HepG2 (cell line): ENCODE data around the gene LMNTD1. TPM values are rescaled to one million over a fixed set of nuclear protein-coding genes. Genes with fewer than 3 reads are reported as not detected.
A peak's percentile ranks its signal among the peaks of the same experiment; 100 is the strongest.

Experiments used
- ATAC-seq: fragments of 200-7000 bp; cut with Tn5 transposase; 3 replicates; pipeline ENCODE4 v1.9.1; 2020; ENCODE audit warnings: mild to moderate bottlenecking, moderate library complexity
- BruUV-seq: library from RNA; stranded (reverse); fragments of 400-500 nt; replicated peaks from 2 replicates; lab custom pipeline; 2021; lab: Mats Ljungman, UMichigan
- CTCF ChIA-PET: fragments of 300-600 bp; formaldehyde crosslinking; extraction: SDS; loops from one replicate; lab custom pipeline; 2021; ENCODE audit warnings: low total read pairs, inconsistent platforms, low intra/inter-chr PET ratio; lab: Yijun Ruan, JAX
- POLR2A ChIA-PET: fragments of 350-600 bp; sonication (Branson Sonifier 250); formaldehyde crosslinking; loops from one replicate; lab custom pipeline; 2020; ENCODE audit warnings: antibody characterized with exemption, inconsistent platforms; lab: Yijun Ruan, JAX
- DNase-seq: peaks from one replicate; pipeline ENCODE4 v3.0.0-alpha.2; 2015; ENCODE audit warnings: low spot score
- FAIRE-seq: peaks from 3 replicates; lab custom pipeline; 2011; peaks lifted over from hg19 to GRCh38; lab: Jason Lieb, UNC
- H2AFZ ChIP-seq: one replicate; pipeline ENCODE4 v1.6.1; 2011; ENCODE audit warnings: low read length, inconsistent platforms
- H3K27ac ChIP-seq: fragments of 300-600 bp; 3 replicates; pipeline ENCODE4 v1.8.0; 2011; ENCODE audit warnings: mixed run types, mild to moderate bottlenecking, mixed read lengths, low read length, inconsistent platforms; ENCODE audit not compliant: insufficient read depth; ENCODE audit errors: extremely low read length
- H3K27me3 ChIP-seq, 2 experiments: fragments of 200-600 bp in 1 of 2; 2 replicates in 1 of 2; 3 replicates in 1 of 2; pipeline versions ENCODE4 v1.6.0 to v1.8.0; 2011; ENCODE audit warnings: low read length in 2 of 2, mild to moderate bottlenecking in 2 of 2, moderate library complexity in 2 of 2, inconsistent platforms in 1 of 2; ENCODE audit not compliant: insufficient read depth in 2 of 2, control insufficient read depth in 1 of 2
- H3K36me3 ChIP-seq, 2 experiments: fragments of 200-600 bp in 1 of 2; replicated peaks in 1 of 2; 2 replicates in 1 of 2; 3 replicates in 1 of 2; pipeline versions ENCODE4 v1.5.1 to v1.8.0; 2011; ENCODE audit warnings: low read length in 2 of 2, inconsistent platforms in 1 of 2; ENCODE audit not compliant: insufficient read depth in 2 of 2, control insufficient read depth in 1 of 2
- H3K4me1 ChIP-seq: 2 replicates; pipeline ENCODE4 v1.5.1; 2012; ENCODE audit warnings: low read length, inconsistent platforms; ENCODE audit not compliant: insufficient read depth
- H3K4me2 ChIP-seq: 2 replicates; pipeline ENCODE4 v1.6.0; 2011; ENCODE audit warnings: low read depth, low read length, inconsistent platforms
- H3K4me3 ChIP-seq, 3 experiments: fragments of 200-600 bp in 1 of 3; sonication (generic), shearing (Covaris generic) in 1 of 3; replicated peaks in 1 of 3; 2 replicates each; pipeline ENCODE4 v1.5.1; 2011 to 2016; ENCODE audit warnings: low read length in 3 of 3, inconsistent platforms in 2 of 3, low read depth in 2 of 3, mild to moderate bottlenecking in 2 of 3, control low read depth in 1 of 3, mixed read lengths in 1 of 3; ENCODE audit not compliant: insufficient read depth in 1 of 3
- H3K79me2 ChIP-seq: one replicate; pipeline ENCODE4 v1.6.1; 2011; ENCODE audit warnings: low read length, inconsistent platforms; ENCODE audit not compliant: insufficient read depth
- H3K9ac ChIP-seq: 2 replicates; pipeline ENCODE4 v1.6.0; 2011; ENCODE audit warnings: mild to moderate bottlenecking, low read depth, low read length, inconsistent platforms; ENCODE audit not compliant: insufficient read depth
- H3K9me3 ChIP-seq: 2 replicates; pipeline ENCODE4 v1.5.1; 2012; ENCODE audit warnings: mild to moderate bottlenecking, low read length
- H4K20me1 ChIP-seq: 2 replicates; pipeline ENCODE4 v1.6.0; 2011; ENCODE audit warnings: inconsistent platforms, mild to moderate bottlenecking, low read length, moderate library complexity; ENCODE audit not compliant: insufficient read depth
- KMT2B ChIP-seq: IDR thresholded peaks from 2 replicates; pipeline ENCODE4 v1.6.1; 2016; ENCODE audit warnings: missing genetic modification reagents, missing compliant biosample characterization
- MAFK ChIP-seq, 2 experiments: IDR thresholded peaks in 1 of 2; conservative IDR thresholded peaks in 1 of 2; 2 replicates each; pipeline ENCODE4 v1.6.1; 2011; ENCODE audit warnings: improper control_type of control experiment in 2 of 2, low read length in 2 of 2
- SKI ChIP-seq: fragments of 450-650 bp; IDR thresholded peaks from one replicate; pipeline ENCODE4 v1.6.1; 2018; ENCODE audit warnings: mild to moderate bottlenecking; ENCODE audit not compliant: partially characterized antibody
- ZMAT3 ChIP-seq: sonication (generic); formaldehyde crosslinking; conservative IDR thresholded peaks from 2 replicates; pipeline ENCODE4 v1.7.0; 2021; ENCODE audit warnings: missing genetic modification reagents
- ZNF407 ChIP-seq: sonication (generic); formaldehyde crosslinking; IDR thresholded peaks from one replicate; pipeline ENCODE4 v1.5.1; 2020; ENCODE audit warnings: mild to moderate bottlenecking, missing genetic modification reagents; ENCODE audit errors: not compliant biosample characterization
- ZNF704 ChIP-seq: sonication (generic); formaldehyde crosslinking; IDR thresholded peaks from 2 replicates; pipeline ENCODE4 v1.8.1; 2023; ENCODE audit warnings: mild to moderate bottlenecking, inconsistent platforms, moderate library complexity, missing genetic modification reagents, borderline replicate concordance
- WGBS: methylation state at CpG from one replicate; pipeline ENCODE4 v1.1.6; 2017; ENCODE audit warnings: low lambda C conversion rate; 5-methylcytosine and 5-hydroxymethylcytosine counted together
- in situ Hi-C: cut with HindIII; loops from 2 replicates; pipeline ENCODE4 v1.10.0; 2017; ENCODE audit warnings: low pct_unique_long_range_greater_than_20kb; ENCODE audit not compliant: extremely low pct_ligation_motif_present
- intact Hi-C: fragments of 100-400 bp; cut with micrococcal nuclease; formaldehyde crosslinking; loops from one replicate; pipeline ENCODE4 v1.10.0; 2022; ENCODE audit not compliant: unreplicated experiment
- polyA plus RNA-seq, 8 experiments: library from polyadenylated mRNA; depleted of rRNA in 3 of 8; stranded (reverse) in 7 of 8; unstranded in 1 of 8; fragments of >200 nt; fragmentation: Illumina TruSeq in 4 of 8; extraction: Trizol in 4 of 8; gene quantifications; 2 replicates each; pipeline versions ENCODE4 v1.2.1 to v1.2.3, GENCODE V29; 2011 to 2016; ENCODE audit warnings: low read depth in 4 of 8, missing spikeins in 1 of 8, mixed read lengths in 1 of 8; ENCODE audit not compliant: insufficient read depth in 1 of 8
- total RNA-seq, 5 experiments: library from RNA; depleted of rRNA; stranded (reverse); fragments of >200 nt; fragmentation: Illumina TruSeq; extraction: Trizol; gene quantifications; 2 replicates each; pipeline ENCODE4 v1.2.3, GENCODE V29; 2016; ENCODE audit warnings: low read depth in 1 of 5

LMNTD1 gene
- total and polyA plus RNA-seq, 2 of the 13 experiments (the other 11 are each of a cell fraction or from before 2014, with no cell fraction given) = not detected

GRCh38 chr12:25435431-25435830 is 117.7 kb downstream of the LMNTD1 start:
- intact Hi-C loops (no loop called here), in situ Hi-C loops (loop anchor here (5.0 kb wide), 2 partner anchors 122 to 592 kb away; no protein-coding TSS in a partner anchor)
- Histone ChIP-seq H3K9me3 (no peaks in the 10 kb centered on the region), H3K27ac (no peak overlapping the region), H3K9ac (no peak overlapping the region), H4K20me1 (no peaks in the 10 kb centered on the region), H2AFZ (peak overlapping the region; percentile 100), H3K4me2 (peak overlapping the region; percentile 97), H3K36me3 (no peaks in the 10 kb centered on the region), H3K4me3 (no peak overlapping the region), H3K79me2 (no peaks in the 10 kb centered on the region), H3K4me1 (no peaks in the 10 kb centered on the region), H3K27me3 (no peaks in the 10 kb centered on the region)
- no peak for ATAC-seq
- TF ChIP-seq KMT2B (no peak), SKI (no peak), ZNF407 (CRISPR knock-in tag) (no peak), ZNF704 (no peak), ZMAT3 (no peak), MAFK (conservative IDR thresholded peaks at IDR 0.05 in 1 of 2, IDR thresholded peaks at IDR 0.05 in 1 of 2; ENCODE audit: low read length in 2 of 2) (peak in 1 of 2 experiments; percentile 40; a peak in 2 of 4 replicates)
- ChIA-PET POLR2A (no interaction called here), CTCF (interaction anchor here (1.4 to 1.8 kb wide), 3 partner anchors 122 to 594 kb away, joined by 5 to 17 read pairs (median 10); no protein-coding TSS in a partner anchor)
- no TSS peak for BruUV-seq
- no peak for DNase-seq
- no peak for FAIRE-seq
- WGBS = 51% methylated on average over 3 of the region's 3 CpGs
